Mesothelial cell of epicardium (in vitro differentiated cells): ENCODE measurements around the gene SESTD1. TPM values are rescaled to one million over a fixed set of nuclear protein-coding genes. Genes with fewer than 3 reads are reported as not detected.
"Not testable (repeated sequence)": the region's sequence is repeated elsewhere in the genome, so short reads cannot be mapped to it uniquely, and the experiment has no call there.

ENCODE experiments used
- DNase-seq, 2 experiments: peaks; one replicate each; pipeline ENCODE4 v3.0.0; 2021; ENCODE audit warnings: low spot score in 2 of 2; ENCODE audit not compliant: unreplicated experiment in 2 of 2
- H3K27ac Mint-ChIP-seq: 2 replicates; pipeline ENCODE4 v1.8.0; 2021; ENCODE audit warnings: mixed read lengths
- H3K27me3 Mint-ChIP-seq: 2 replicates; pipeline ENCODE4 v1.8.0; 2021; ENCODE audit warnings: low read depth, mixed read lengths
- H3K36me3 Mint-ChIP-seq: 2 replicates; pipeline ENCODE4 v1.8.0; 2021; ENCODE audit warnings: mixed read lengths
- H3K4me1 Mint-ChIP-seq: 2 replicates; pipeline ENCODE4 v1.8.0; 2021; ENCODE audit warnings: mixed read lengths
- H3K4me3 Mint-ChIP-seq: 2 replicates; pipeline ENCODE4 v1.8.0; 2021; ENCODE audit warnings: mild to moderate bottlenecking, moderate library complexity, mixed read lengths
- H3K9me3 Mint-ChIP-seq: 2 replicates; pipeline ENCODE4 v1.8.0; 2021; ENCODE audit warnings: mixed read lengths
- total RNA-seq: library from RNA; stranded (reverse); gene quantifications from 3 replicates; pipeline ENCODE4 v1.2.1, GENCODE V29; 2021
- TF ChIP-seq, protein P1 (sequence below): fragments of 200-600 bp; sonication (generic); IDR thresholded peaks from one replicate; pipeline ENCODE4 v1.5.0; 2021; ENCODE audit warnings: antibody characterized with exemption; ENCODE audit not compliant: unreplicated experiment

Gene SESTD1
- total RNA-seq, 1 donor from 2014 or later, result 56.9 TPM

DNA sequence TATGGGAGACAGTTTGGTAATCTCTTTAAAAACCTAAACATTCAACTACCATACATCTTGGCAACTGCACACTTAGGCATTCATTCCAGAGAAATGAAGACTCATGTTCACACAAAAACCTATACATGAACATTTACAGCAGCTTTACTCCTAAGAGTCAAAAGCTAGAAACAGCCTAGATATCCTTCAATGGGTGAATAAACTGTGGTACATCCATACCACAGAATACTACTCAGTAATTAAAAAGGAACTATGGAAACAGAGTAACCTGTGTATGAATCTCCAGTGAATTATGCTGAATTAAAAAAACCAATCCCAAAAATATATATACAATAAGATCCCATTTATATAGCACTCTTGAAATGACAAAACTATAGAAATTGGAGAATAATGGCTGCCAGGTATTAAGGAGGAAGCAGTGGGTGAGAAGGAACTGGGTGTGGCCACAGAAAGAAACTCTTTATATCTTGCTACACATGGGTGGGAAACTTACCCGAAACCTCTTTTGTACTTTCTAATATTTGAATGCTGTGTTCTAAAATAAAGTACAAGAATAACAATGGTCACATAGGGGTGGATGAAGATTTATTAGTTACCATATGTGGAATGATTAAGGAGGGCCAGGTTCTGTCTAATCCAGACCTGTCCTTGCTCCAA is 13.7 kb downstream of the SESTD1 start:
- no peak for DNase-seq
- H3K4me3 Mint-ChIP-seq, result no peak overlapping the region
- H3K27me3 Mint-ChIP-seq, result no peaks in the 10 kb centered on the region
- H3K9me3 Mint-ChIP-seq, result peaks cover 36% of the 10 kb centered on the region
- H3K4me1 Mint-ChIP-seq, result peaks cover 2% of the 10 kb centered on the region
- TF ChIP-seq, protein P1, sequence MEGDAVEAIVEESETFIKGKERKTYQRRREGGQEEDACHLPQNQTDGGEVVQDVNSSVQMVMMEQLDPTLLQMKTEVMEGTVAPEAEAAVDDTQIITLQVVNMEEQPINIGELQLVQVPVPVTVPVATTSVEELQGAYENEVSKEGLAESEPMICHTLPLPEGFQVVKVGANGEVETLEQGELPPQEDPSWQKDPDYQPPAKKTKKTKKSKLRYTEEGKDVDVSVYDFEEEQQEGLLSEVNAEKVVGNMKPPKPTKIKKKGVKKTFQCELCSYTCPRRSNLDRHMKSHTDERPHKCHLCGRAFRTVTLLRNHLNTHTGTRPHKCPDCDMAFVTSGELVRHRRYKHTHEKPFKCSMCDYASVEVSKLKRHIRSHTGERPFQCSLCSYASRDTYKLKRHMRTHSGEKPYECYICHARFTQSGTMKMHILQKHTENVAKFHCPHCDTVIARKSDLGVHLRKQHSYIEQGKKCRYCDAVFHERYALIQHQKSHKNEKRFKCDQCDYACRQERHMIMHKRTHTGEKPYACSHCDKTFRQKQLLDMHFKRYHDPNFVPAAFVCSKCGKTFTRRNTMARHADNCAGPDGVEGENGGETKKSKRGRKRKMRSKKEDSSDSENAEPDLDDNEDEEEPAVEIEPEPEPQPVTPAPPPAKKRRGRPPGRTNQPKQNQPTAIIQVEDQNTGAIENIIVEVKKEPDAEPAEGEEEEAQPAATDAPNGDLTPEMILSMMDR, result no peak
- no peak overlapping the region for H3K27ac Mint-ChIP-seq
- H3K36me3 Mint-ChIP-seq, result peaks cover 20% of the 10 kb centered on the region

DNA sequence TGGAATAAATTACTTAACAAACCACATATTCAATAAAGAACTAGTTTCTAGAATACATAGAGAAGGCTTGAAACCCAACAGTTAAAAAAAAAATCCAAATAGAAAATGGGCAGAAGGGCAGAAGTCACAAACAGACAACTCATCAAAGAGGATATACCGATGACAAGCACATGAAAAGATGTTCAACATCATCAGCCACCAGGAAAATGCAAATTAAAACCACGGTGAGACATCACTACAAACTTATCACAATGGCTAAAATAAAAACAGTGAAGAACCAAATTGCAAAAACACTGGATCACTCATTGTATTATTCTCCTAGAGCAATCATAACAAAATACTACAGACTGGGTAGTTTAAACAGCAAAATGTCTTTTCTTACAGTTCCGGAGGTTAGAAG is 14.5 kb downstream of the SESTD1 start:
- DNase-seq, result no peak
- peaks cover 29% of the 10 kb centered on the region for H3K9me3 Mint-ChIP-seq
- no peaks in the 10 kb centered on the region for H3K27me3 Mint-ChIP-seq
- H3K27ac Mint-ChIP-seq, result no peak overlapping the region
- no peak overlapping the region for H3K4me3 Mint-ChIP-seq
- peaks cover 2% of the 10 kb centered on the region for H3K4me1 Mint-ChIP-seq
- peaks cover 18% of the 10 kb centered on the region for H3K36me3 Mint-ChIP-seq
- TF ChIP-seq, protein P1, result no peak

DNA sequence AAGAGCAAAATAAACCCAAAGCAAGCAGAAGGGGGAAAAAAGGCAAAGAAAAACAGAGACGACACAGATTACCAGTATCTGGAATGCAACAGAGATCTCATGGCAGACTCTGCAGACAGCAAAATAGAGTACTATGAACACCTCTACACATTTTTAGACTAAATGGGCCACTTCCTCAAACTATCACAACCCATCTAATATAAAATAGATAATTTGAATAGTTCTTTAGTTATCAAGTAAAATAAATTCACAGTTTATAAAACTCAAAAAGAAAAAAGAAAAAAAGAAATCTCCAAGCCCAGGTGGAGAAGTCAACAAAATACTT is 16.6 kb downstream of the SESTD1 start:
- Mint-ChIP-seq H3K4me1 (peaks cover 2% of the 10 kb centered on the region), H3K27ac (no peak overlapping the region), H3K27me3 (no peaks in the 10 kb centered on the region), H3K4me3 (no peak overlapping the region), H3K9me3 (peaks cover 34% of the 10 kb centered on the region), H3K36me3 (peaks cover 22% of the 10 kb centered on the region)
- DNase-seq, result no peak
- TF ChIP-seq, protein P1, result no peak

DNA sequence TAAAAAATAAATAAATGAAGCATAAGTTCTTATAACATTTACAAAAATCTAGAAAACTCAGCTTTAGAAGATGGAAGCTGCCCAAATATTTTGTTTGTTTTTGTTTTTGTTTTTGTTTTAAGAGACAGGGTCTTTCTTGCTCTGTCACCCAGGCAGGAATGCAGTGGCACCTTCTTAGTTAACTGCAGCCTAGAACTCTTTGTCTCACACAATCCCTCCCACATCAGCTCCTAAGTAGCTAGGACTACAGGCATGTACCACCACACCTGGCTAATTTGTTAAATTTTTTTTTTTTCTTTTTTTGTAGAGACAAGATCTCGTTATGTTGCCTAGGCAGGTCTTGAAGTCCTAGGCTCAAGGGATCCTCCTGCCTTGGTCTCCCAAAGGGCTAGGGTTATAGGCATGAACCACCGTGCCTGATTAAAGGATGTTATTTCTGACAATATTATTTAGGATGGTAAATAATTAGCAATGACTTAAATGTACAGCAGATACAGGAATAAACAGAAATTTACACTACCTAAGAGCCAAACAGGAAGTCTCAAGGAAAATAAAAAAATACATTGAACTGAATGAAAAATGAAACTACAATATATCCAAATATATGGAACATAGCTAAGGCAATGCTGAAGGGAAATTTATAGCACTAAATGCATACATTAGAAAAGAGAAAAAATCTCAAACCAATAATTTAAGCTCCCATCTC is 17.2 kb downstream of the SESTD1 start:
- TF ChIP-seq, protein P1, result no peak
- Mint-ChIP-seq H3K4me1 (peaks cover 2% of the 10 kb centered on the region), H3K27me3 (no peaks in the 10 kb centered on the region), H3K27ac (no peak overlapping the region), H3K36me3 (peaks cover 27% of the 10 kb centered on the region), H3K4me3 (no peak overlapping the region), H3K9me3 (peaks cover 39% of the 10 kb centered on the region)
- no peak for DNase-seq

DNA sequence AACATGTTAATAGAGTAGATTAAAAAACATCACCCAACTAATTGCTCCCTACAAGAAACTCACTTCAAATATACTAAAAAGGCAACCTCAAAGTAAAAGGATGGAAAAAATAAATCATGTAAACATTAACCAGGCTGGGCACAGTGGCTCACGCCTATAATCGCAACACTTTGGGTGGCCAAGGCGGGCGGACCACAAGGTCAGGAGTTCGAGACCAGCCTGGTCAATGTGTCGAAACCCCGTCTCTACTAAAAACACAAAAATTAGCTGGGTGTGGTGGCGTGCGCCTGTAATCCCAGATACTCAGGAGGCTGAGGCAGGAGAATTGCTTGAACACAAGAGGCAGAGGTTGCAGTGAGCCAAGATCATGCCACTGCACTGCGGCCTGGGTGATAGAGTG is 18.8 kb downstream of the SESTD1 start:
- not testable (repeated sequence) for H3K27me3 Mint-ChIP-seq, H3K27ac Mint-ChIP-seq, H3K4me1 Mint-ChIP-seq, DNase-seq, H3K4me3 Mint-ChIP-seq
- H3K9me3 Mint-ChIP-seq, result peaks cover 45% of the 10 kb centered on the region
- peaks cover 37% of the 10 kb centered on the region for H3K36me3 Mint-ChIP-seq

DNA sequence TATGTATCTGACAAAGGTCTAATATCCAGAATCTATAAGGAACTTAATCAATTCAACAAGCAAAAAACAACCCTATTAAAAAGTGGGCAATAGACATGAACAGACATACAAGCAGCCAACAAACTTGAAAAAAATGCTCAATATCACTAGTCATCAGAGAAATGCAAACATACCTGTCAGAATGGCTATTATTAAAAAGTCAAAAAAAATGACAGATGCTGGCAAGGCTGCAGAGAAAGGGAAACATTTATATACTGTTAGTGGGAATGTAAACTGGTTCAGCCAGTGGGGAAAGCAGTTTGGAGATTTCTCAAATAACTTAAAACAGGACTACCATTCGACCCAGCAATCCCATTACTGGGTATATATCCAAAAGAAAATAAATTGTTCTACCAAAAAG is 21.6 kb downstream of the SESTD1 start:
- H3K4me1 Mint-ChIP-seq, result peaks cover 21% of the 10 kb centered on the region
- no peak for DNase-seq
- H3K9me3 Mint-ChIP-seq, result peaks cover 28% of the 10 kb centered on the region
- TF ChIP-seq, protein P1, result no peak
- no peak overlapping the region for H3K4me3 Mint-ChIP-seq
- H3K27me3 Mint-ChIP-seq, result no peaks in the 10 kb centered on the region
- H3K27ac Mint-ChIP-seq, result no peak overlapping the region
- H3K36me3 Mint-ChIP-seq, result peaks cover 23% of the 10 kb centered on the region
